Measurements from ENCODE around the gene NPRL2.
A peak's percentile ranks its signal among the peaks of the same experiment; 100 is the strongest.

NPRL2 gene

DNA sequence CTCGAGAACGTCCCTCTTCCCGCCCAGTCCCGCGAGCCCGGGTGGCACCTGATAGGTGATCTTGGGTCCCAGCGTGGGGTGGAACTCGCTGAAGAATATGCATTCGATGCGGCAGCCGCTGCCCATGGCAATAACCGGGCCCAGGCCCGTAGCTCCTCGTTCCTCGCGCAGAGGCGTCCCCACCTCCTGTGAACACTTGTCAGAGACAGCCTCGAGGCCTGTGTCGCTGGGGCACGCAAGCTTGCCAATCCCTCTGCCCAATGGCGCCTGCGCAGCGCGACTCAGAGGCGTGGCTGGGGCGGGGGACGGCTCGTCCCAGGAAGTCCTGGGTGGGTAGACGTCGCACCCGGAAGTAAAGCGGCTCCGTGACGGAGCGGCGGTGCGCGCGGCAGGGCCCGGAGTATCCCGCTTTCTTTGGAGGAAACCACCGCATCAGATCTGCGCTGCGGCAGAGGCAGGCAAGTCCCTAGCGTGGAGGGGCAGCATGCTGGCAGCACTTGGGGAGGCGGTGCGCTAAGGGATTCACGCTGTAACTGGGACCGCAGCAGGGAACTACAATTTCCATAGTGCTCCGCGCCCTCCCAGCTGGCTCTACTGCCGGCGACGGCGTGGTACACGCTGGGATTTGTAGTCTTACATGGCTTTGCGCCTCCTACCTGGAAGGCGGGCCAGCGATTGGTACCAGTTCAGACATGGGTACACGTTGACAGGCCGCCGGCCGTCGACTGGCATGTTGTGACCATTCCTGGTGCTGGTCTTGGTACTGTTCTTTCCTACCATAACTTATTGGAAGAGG is at the start of gene NPRL2, which contains the start of gene CYB561D2:
Gene NPRL2, minus strand, starts transcription at position 249 of the 796 bp plus-strand sequence. Its CDS starts 123 bp downstream, at position 126.
Gene CYB561D2, plus strand, starts transcription at position 336 of the 796 bp plus-strand sequence. CDS start 572 bp downstream, outside the sequence.
- DNase-seq, result peak; percentile 88

DNA sequence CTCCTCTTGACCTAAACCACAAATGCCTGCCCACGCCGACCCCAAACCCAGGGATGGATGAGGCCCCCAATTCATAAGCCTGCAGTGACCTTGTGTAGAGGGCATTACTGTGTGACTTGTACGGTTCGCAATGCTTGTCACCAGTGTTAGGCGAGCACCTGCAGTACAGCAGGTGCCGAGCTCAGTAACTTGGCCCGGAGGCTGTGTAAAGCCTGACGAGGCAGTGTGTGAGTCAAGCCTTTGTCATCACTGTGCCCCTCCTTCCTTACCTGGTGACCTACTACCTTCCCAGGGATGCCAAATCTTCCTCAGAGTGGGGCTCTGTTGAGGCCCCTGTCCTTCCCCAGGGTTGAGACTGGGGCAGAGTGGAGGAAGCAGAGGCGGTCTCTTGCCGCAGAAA is 45.9 kb upstream of the NPRL2 start:
- DNase-seq, result no peak

DNA sequence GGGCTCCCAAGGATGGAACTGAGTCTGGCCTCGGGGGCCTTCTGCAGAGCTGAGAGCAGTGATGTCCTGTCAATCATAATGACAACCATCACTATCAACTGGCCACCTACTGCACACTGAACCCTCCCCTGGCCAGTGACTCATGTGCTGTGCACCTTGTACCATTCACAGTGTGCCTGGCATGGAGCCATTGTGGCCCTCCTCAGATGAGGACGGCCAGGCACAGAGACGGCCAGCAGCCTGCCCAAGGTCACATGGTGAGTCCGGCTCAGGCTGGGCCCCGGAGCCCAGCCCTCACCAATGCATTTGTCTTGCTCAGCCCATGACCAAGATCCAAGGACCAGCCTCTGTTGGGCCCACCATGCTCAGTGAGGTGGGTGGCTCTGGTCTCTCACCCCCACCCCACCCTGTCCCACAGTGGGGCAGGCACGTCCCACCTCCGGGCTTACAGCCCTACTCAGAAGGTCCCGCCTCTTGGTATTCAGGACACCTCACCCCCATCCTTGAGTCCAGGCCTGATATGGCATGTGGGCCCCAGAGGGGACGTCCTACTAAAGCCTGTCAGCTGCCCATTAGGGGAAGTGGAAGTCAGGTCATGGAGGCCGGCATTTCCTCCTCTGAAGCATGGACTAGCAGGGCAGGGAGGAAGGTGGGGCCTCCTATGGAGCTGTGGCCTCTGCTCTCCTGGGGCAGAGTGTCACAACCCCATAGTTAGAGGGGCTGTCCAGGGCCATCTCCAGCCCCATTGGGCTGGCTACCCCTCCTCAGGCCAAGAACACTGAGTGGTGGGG is 44.7 kb upstream of the NPRL2 start:
- DNase-seq, result no peak

DNA sequence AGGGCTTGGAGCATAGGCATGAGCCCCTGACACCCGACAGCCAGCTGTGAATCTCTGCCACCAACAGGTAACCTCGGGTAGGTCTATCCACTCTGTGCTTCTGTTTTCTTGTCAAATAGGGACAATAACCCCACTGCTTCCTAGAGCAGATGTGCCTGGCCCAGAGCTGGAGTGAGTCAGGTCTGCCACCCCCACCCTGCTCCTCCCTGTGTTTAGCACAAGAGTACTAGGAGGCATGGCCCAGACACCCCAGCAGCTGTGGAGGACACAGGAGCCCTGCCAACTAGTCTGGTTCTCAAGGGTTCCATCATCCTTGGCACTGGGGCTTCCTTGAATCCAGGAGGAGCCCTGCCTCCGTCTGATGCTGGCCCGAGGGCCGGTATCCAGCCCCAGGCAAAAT is 42.5 kb upstream of the NPRL2 start:
- DNase-seq, result no peak

DNA sequence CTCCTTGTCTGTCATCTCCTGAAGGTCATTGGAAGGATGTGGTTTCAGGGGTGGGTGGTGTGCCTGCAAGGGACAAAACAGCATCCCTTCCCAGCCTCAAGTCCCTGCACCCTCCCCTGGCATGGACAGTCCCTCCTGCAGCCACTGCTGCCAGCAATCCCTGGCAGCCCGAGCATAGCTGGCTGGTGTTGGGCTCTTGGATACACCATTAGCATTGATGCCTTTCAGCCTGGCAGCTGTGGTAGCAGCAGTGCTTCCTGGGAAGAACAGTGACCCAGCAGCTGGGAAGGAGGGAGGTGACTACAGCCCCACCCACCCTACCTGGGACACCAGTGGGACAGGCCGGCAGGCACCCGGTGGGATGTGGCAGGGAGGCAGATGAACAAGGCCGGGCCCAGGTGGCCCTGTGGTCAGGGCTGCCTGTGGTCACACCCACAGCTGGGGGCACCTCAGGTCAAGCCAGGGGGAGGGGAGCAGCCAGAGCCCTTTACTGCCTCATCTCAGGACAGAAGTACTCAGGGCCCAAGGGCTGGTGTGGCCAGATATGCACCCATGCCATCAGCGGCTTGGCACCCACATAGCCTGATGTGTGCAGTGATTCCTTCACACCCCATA is 41.6 kb upstream of the NPRL2 start:
- no peak for DNase-seq

DNA sequence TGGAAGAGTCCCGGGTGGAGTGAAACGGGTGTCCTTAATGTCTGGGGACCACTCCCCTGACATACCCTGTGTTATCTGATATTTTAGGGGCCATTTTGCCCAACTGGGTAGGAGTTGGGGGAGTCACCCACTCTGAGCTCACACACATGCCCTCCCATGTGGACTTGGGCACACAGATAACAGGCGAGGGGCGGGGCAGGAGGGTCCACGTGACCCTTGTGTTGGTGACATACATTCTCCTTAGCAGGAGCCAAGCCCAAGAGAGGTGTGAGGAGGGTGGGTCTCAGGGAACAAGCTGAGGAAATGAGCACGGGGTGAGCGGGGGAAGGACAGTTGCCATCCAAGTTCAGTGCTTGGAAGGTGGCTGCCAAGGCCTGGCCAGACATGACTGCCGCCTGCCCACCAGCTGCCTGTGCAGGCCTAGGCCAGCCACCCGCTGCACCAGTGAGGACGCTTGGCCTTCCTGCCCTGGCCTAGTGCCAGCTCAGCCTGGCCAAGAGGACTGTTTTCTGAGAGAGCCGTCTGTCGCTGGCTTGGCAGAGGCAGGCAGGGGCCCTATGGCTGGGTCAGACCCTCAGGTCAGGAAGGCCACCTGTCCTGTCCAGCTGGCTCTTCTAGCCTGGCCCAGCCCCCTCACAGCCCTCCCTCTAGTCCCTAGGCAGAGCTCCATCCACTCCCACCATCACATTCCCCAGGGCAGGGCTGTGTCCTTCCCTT is 40.1 kb upstream of the NPRL2 start:
- DNase-seq, result no peak

DNA sequence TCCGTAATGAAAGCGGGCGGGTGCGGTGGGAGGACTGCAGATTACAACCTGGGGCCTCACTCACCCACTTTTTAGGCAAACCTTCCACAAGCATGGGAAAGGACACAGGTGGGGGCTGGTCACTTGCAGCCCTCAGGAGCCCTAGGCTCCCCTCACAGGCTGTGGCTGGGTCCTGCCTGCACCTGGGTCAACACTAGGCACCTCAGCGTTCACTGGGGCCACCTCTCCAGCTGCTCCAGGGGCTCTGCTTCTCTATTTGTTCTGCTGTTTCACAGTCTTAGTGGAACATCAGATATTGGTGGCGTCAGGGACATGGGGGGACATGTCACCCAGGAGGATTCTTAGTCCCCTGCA is 38.8 kb upstream of the NPRL2 start:
- no peak for DNase-seq

DNA sequence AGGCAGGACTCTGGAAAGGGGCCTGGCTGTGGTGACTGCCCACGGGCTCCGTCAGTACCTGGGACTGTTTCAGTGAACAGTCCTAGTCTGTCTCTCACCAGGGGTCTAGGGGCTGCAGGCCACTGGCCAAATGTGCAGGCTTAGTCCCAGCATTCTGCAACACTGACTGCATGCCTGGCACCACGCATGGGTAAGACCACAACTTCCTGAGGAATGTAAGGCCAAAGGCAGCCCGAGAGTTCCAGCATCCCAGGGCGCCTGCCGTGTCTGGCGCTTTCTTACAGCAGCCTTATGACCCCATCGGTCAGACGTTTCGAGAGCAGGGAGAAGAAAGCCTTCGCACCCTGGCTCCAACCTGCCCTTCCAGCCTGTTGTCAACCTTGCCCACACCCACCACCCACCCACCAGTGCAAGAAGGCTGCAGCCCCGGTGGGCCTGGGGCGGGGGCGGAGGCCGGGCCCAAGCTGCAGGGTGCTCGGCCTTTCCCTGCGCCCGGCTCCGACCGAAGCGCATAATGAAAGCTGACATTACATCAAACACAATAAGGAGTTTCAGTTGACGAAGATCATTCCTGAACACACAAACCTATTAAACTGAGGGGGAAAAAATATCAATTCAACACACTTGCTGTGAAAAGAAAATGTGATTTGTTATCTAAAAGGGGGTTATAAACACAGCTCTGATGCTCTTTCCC is 38.3 kb upstream of the NPRL2 start:
- DNase-seq, result no peak

DNA sequence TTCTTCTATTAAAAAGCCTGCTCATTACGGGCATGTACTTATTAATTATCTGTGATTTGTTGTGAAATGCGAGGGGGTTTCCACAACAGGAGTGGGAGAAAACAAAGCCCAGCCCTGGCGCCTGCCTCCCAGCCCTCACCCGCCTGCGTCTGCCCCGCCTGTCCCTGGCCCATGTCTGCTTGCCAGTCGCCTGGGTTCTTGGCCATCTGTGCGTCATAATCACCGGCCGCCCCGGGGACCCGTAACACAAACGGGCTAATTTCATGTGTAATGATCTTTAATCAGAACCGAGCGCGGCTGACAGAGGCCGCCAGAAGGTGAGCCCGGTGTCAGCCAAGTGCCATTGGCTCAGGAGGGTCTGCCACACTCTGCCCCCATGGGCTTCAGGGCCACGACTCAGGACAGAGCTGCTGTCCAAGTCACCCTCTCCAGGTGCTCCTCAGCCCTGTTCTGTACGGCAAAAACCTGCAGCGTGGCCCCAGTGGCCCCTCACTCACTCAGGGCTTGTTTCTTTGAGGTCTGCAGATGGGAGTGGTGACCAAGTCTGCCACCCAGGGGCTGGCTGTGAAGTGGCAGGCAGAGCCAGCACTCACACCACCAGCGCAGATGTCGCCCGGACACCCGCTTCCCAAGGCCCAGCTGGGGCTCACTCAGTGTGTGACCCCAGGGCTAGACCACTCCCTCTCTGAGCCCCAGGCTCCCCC is 37.6 kb upstream of the NPRL2 start:
- DNase-seq, result no peak

DNA sequence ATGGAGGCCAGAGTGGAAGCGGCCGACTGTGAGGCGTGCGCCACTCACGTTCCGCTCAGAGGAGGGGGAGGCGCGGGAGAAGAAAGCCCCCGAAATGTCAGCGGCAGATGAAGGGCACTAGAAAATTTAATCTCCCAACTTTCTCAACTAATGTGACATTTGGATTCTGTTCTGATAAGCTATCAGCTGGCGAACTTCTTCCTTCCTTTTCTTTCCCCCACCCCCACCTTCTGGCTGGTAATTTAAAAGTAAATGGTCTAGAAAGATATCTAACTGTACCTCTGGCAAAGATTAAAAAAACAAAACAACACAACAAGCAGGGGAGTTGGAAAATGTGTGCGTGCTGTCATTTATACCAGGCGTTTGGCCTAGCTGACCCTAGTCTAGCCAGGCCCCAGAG is 35.2 kb upstream of the NPRL2 start:
- no peak for DNase-seq

DNA sequence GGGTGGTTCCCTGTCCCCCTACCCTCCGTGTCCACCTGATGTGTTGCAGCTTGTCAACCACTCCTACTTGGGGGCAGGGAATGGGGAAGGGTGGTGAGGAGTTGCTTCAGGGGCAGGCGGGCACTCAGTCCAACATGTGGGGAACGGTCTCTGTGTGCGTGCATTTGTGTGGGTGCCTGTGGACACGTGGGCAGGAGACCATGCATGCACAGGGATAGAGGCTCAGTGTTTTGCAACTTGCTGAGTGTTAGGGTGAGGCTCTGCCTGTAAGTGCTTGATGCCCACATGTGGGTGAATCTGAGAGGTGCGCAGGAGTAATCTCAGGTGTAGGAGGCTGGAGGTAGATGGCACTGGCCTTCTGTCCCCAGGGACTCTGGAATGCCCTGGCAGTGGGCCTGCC is 33.2 kb upstream of the NPRL2 start:
- no peak for DNase-seq

DNA sequence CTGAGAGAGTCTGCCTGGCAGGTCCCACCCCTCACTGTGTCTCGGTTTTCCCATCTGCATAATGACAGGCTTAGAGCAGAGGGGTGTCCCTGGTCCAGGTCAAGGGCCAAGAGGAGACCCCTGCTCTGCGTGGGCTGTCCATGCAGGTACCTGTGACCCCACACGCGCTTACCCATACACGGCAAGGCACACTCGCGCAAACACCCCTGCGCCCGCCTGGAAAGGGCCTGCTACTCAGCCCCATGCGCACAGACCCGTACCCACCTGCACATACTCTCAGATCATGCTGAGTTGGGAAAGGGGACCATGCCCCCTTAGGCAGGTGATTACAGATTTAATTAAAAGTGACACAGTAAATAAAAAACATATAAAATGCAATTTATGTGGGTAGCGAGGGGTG is 32.1 kb upstream of the NPRL2 start:
- DNase-seq, result no peak

DNA sequence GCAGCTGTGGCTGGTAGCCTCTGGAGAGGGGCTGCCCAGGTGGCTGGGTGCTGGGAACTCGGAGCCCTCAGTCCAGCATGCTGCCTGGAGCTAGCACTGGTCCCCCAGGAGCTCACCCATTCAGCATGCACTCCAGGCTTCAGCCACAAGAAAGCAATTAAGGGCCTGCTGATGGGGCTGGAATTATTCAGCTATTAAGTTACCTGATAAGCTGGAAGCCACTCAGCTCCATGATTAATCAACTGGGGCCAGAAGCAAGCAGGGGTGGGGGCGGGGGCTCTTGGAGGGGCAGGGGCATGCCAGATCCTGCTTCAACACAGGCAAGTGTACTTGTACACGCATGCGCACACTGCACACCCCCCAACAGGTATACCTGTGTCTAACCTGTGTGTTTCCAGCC is 30.8 kb upstream of the NPRL2 start:
- DNase-seq, result no peak

DNA sequence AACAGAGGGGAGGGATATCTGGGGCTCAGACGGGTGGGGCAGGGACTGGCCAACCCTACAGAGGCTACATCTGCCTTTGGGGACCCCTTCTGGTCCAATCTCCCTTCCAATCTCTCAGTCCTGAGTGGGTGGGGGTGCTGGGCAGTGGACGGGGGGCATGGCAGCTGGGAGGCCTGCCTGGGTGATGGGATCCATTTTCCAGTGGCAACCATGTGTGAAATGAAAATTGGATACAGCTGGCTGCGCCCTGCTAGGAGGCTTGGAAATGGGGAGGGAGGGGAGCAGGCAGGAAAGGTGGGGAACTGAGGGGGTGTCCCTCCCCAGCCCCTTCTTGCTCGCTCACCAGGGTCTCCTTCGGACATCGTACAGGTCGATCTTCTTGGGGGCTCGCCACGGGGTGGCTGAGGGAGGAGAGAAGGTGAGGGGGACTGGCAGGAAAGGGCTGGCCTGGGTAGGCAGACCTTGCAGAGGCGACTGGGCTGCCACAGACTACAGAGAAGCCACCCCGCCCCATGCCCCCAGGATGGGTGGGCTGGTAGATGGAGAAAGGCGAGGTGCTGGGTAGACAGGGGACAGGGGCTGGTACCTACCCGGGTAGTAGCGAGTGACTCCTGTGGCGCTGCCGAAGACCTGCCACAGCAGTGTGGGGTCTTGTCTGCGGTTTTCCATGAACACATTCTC is 30.0 kb upstream of the NPRL2 start:
- no peak for DNase-seq

DNA sequence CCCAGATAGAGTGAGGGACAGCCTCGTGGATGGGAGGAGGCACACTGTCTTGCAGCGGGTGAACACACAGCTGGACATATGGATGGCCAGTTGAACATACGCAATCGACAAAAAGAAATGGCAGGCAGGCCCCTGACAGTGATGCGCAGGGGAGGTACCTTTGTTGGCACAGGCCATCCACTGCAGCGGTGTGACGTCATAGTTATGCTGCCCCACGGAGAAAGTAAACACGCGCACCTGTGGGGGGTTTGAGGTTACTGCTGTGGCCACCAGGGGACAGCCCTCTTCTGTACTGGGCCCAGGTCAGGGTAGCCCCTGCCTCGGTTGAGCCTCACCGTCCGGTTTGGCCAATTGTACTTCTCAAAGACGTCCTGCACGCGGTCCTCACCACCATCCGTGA is 28.2 kb upstream of the NPRL2 start:
- no peak for DNase-seq

DNA sequence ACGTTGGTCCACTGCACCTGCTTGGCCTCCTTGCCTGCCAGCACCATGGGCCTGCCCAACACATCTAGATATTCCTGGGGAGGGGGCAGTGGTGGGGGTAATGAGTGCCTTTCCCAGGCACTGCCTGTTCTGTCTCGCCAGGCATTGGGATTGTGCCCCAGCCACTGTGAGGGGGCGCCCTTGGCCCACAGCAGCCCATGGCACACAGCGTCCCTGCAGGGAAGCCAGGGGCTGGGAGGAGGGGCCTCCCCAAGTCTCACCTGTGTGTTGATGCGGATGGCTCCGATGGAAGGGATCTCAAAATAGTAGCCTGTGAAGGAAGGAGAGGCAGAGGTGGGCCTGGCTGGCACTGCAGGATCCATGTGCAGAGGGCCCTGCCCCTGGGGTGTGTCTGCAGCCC is 27.4 kb upstream of the NPRL2 start:
- DNase-seq, result no peak

DNA sequence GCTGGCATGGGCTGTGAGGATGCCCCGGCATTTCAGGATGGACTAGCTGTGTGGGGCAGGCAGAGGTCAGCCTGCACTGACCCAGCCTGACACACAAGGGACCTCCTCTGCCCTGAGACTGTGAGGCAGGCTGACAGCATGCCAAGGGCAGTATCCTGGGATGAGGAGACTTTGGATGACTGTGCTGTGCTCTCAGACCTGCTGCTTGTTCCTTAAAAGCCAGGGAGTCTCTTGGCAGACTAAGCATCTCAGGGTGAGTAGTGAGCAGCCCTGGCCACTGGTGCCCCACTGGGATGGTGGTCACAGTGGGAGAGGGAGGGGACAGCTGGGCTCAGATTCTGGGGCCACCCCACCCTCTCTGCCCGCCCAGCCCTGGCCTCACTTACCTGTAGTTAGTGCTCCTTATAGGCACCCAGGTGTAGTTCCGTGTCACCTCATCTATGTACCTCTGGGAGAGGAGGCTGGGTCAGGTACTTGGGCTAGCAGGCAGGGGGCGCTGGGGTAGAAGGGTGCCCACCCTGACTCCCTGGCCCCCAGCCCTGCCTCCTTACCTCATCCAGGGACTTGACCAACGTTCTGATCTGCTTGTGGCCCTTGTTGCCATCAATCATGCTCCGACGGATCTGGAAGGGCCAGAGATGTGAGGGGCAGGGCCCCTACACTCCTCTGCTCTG is 24.8 kb upstream of the NPRL2 start:
- peak; percentile 8 for DNase-seq

DNA sequence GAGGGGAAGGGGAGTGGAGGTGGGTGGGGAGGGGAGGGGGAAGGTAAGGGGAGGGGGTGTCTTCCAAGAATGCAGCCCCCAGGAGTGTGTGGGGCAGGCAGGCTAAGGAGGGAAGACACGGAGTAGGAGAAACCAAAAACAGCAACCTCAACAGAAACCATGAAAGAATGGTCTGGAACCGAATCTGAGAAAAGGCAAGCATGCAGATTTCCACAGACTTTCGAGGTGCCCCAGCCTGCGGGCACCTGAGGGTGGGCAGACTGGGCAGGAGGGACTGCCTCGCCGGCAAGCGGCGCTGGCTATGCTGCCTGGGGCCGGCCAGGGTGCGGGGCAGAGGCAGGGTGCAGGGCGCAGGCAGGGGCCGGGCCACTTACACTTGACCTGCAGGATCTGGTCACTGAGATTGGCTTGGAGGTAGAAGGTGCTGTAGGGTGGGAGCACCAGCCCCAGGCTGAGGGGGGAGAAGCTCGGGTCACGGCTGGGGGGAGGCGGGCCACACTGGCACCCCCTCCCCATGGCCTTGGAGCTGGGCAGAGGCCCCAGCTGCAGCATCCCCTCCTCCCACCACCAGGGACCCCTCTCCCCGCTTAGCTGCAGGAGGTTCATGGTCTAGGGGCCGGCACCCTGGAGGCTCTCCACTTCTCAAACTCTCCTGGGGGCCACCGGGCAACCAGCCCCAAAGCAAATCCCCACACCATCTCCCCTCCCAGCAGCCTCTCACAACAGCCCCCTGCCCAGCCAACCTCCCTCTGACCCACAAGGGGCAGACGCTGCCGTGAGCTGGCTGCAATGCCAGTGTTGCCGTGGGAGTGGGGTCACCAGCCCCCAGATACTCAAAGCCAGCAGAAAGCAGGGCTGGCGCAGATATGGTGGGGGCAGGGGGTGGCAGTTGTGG is 24.0 kb upstream of the NPRL2 start:
- DNase-seq, result no peak
